GM12878 (cell line): ENCODE results near the gene ANKRD45. TPM values are rescaled to one million over a fixed set of nuclear protein-coding genes. Genes with fewer than 3 reads are reported as not detected.

Source experiments
- ATAC-seq: fragments of 200-7000 bp; cut with Tn5 transposase; 3 replicates; pipeline ENCODE4 v1.9.1; 2020; ENCODE audit warnings: mild to moderate bottlenecking, moderate library complexity
- BruUV-seq: library from RNA; stranded (reverse); fragments of 400-500 nt; replicated peaks from 2 replicates; lab custom pipeline; 2021; lab: Mats Ljungman, UMichigan
- CTCF ChIA-PET: fragments of 300-600 bp; sonication (Branson Sonifier 250); formaldehyde crosslinking; extraction: SDS; loops from one replicate; lab custom pipeline; 2021; ENCODE audit warnings: inconsistent platforms; lab: Yijun Ruan, JAX
- POLR2A ChIA-PET: fragments of 350-600 bp; formaldehyde crosslinking; extraction: SDS; loops from one replicate; lab custom pipeline; 2021; ENCODE audit warnings: inconsistent platforms; lab: Charles Lee
- RAD21 ChIA-PET: fragments of 300-600 bp; sonication (Branson Sonifier 250); formaldehyde crosslinking; loops from one replicate; lab custom pipeline; 2023; ENCODE audit warnings: antibody characterized with exemption; ENCODE audit not compliant: unreplicated experiment; lab: Charles Lee
- SMC1A ChIA-PET: fragments of 300-600 bp; sonication (Branson Sonifier 250); formaldehyde crosslinking; loops from one replicate; lab custom pipeline; 2023; ENCODE audit not compliant: unreplicated experiment, uncharacterized antibody; lab: Charles Lee
- DNase-seq: peaks from one replicate; pipeline ENCODE4 v3.0.0-alpha.2; 2011; ENCODE audit warnings: low read depth, low spot score
- FAIRE-seq: peaks from 3 replicates; lab custom pipeline; 2011; peaks lifted over from hg19 to GRCh38; lab: Jason Lieb, UNC
- H2AFZ ChIP-seq: 2 replicates; pipeline ENCODE4 v1.6.0; 2011; ENCODE audit warnings: low read depth, low read length, control low read depth; ENCODE audit not compliant: control insufficient read depth
- H3K27ac ChIP-seq: 2 replicates; pipeline ENCODE4 v1.5.1; 2011; ENCODE audit warnings: control low read depth; ENCODE audit not compliant: control insufficient read depth, insufficient read depth
- H3K27me3 ChIP-seq, 2 experiments: replicated peaks in 1 of 2; 2 replicates each; pipeline versions ENCODE4 v1.6.0 to v1.6.1; 2011; ENCODE audit warnings: low read length in 1 of 2; ENCODE audit not compliant: control insufficient read depth in 2 of 2, insufficient read depth in 2 of 2
- H3K36me3 ChIP-seq, 2 experiments: 2 replicates each; pipeline ENCODE4 v1.5.1; 2011; ENCODE audit warnings: low read length in 1 of 2; ENCODE audit not compliant: control insufficient read depth in 2 of 2, insufficient read depth in 2 of 2
- H3K4me1 ChIP-seq: 2 replicates; pipeline ENCODE4 v1.6.1; 2011; ENCODE audit warnings: mild to moderate bottlenecking, low read length, moderate library complexity, mixed read lengths; ENCODE audit not compliant: control insufficient read depth, insufficient read depth
- H3K4me2 ChIP-seq: 2 replicates; pipeline ENCODE4 v1.6.0; 2011; ENCODE audit warnings: control low read depth; ENCODE audit not compliant: control insufficient read depth, insufficient read depth
- H3K4me3 ChIP-seq: fragments of 200-600 bp; sonication (generic); 2 replicates; pipeline ENCODE4 v1.5.1; 2016
- H3K79me2 ChIP-seq: 2 replicates; pipeline ENCODE4 v1.6.0; 2011; ENCODE audit warnings: low read length; ENCODE audit not compliant: control insufficient read depth, insufficient read depth
- H3K9ac ChIP-seq: 2 replicates; pipeline ENCODE4 v1.8.0; 2011; ENCODE audit warnings: low read length, control low read depth, mixed read lengths; ENCODE audit not compliant: control insufficient read depth, insufficient read depth
- H3K9me3 ChIP-seq: replicated peaks from 3 replicates; pipeline ENCODE4 v1.5.1; 2011; ENCODE audit warnings: mild to moderate bottlenecking, low read length; ENCODE audit not compliant: control insufficient read depth, insufficient read depth
- H4K20me1 ChIP-seq: 2 replicates; pipeline ENCODE4 v1.6.0; 2011; ENCODE audit not compliant: control insufficient read depth, insufficient read depth
- ATF7 ChIP-seq: fragments of 450-650 bp; IDR thresholded peaks from 2 replicates; pipeline ENCODE4 v1.6.1; 2016; ENCODE audit warnings: low read depth, mild to moderate bottlenecking
- NFXL1 ChIP-seq: fragments of 450-650 bp; IDR thresholded peaks from 2 replicates; pipeline ENCODE4 v1.6.1; 2017; ENCODE audit warnings: antibody characterized with exemption, mild to moderate bottlenecking, borderline replicate concordance
- NFYA ChIP-seq: IDR thresholded peaks from 2 replicates; pipeline ENCODE4 v1.6.1; 2011; ENCODE audit warnings: low read depth, mild to moderate bottlenecking, low read length, improper control_type of control experiment, borderline replicate concordance
- NRF1 ChIP-seq: conservative IDR thresholded peaks from 2 replicates; pipeline ENCODE4 v1.6.1; 2011; ENCODE audit warnings: mild to moderate bottlenecking, low read depth, low read length, improper control_type of control experiment
- PKNOX1 ChIP-seq: fragments of 450-650 bp; IDR thresholded peaks from 2 replicates; pipeline ENCODE4 v1.6.1; 2016; ENCODE audit warnings: mild to moderate bottlenecking
- SUZ12 ChIP-seq: fragments of 200-600 bp; sonication (generic); IDR thresholded peaks from one replicate; pipeline ENCODE4 v1.6.1; 2018; ENCODE audit warnings: antibody characterized with exemption, mild to moderate bottlenecking; ENCODE audit not compliant: unreplicated experiment
- TARDBP ChIP-seq: IDR thresholded peaks from 2 replicates; pipeline ENCODE4 v1.6.1; 2016; ENCODE audit warnings: borderline replicate concordance
- ZNF687 ChIP-seq: fragments of 450-650 bp; IDR thresholded peaks from 2 replicates; pipeline ENCODE4 v1.6.1; 2017; ENCODE audit warnings: mild to moderate bottlenecking, moderate library complexity
- in situ Hi-C: fragments of 300-500 bp; cut with MboI; formaldehyde crosslinking; loops from 9 replicates; pipeline ENCODE4 v1.14.3; 2018; ENCODE audit warnings: mixed read lengths
- intact Hi-C: fragments of 100-400 bp; cut with micrococcal nuclease; formaldehyde crosslinking; loops from one replicate; pipeline ENCODE4 v1.14.2; 2022; ENCODE audit not compliant: unreplicated experiment
- polyA plus RNA-seq, 11 experiments: library from polyadenylated mRNA; depleted of rRNA in 4 of 11; unstranded in 6 of 11; stranded (reverse) in 5 of 11; fragments of >200 nt; fragmentation: Nextera tagmentation in 4 of 11; fragmentation: Illumina TruSeq in 1 of 11; extraction: Ambion mirVana in 4 of 11; extraction: Trizol in 1 of 11; gene quantifications; 1 replicate in 1 of 11; 2 replicates in 10 of 11; pipeline versions ENCODE4 v1.2.1 to v1.2.3, GENCODE V29; 2011 to 2016; ENCODE audit warnings: inconsistent platforms in 2 of 11, missing spikeins in 2 of 11, low read depth in 1 of 11
- total RNA-seq, 4 experiments: library from RNA; depleted of rRNA in 3 of 4; stranded (reverse); fragments of >200 nt in 3 of 4; fragmentation: Illumina TruSeq in 1 of 4; extraction: Trizol in 1 of 4; gene quantifications; 2 replicates each; pipeline versions ENCODE4 v1.2.1 to v1.2.3, GENCODE V29; 2013 to 2021
- TF ChIP-seq, protein P1 (sequence below), 3 experiments: IDR thresholded peaks in 2 of 3; conservative IDR thresholded peaks in 1 of 3; 2 replicates each; pipeline ENCODE4 v1.5.1; 2011; ENCODE audit warnings: low read depth in 3 of 3, low read length in 3 of 3, mild to moderate bottlenecking in 3 of 3, control low read depth in 2 of 3, moderate library complexity in 2 of 3, inconsistent platforms in 1 of 3, mixed read lengths in 1 of 3; ENCODE audit not compliant: control insufficient read depth in 2 of 3, insufficient read depth in 1 of 3; ENCODE audit errors: extremely low read depth in 1 of 3
- TF ChIP-seq, protein P2 (sequence below): IDR thresholded peaks from 2 replicates; pipeline ENCODE4 v1.6.1; 2012; ENCODE audit warnings: mild to moderate bottlenecking, low read depth, low read length

The ANKRD45 gene
- total and polyA plus RNA-seq, 10 of the 15 experiments (the other 5 are each of a cell fraction or from before 2014, with no cell fraction given) = 0.04 to 0.15 (median 0.13) TPM; not detected in 5

GRCh38 chr1:173682184-173682583 lies 12.5 kb upstream of the ANKRD45 start:
- H3K4me3 ChIP-seq = no peak overlapping the region
- H3K27ac ChIP-seq = no peak overlapping the region
- no peaks in the 10 kb centered on the region for H3K4me1 ChIP-seq
- no TSS peak for BruUV-seq
- H3K36me3 ChIP-seq = no peaks in the 10 kb centered on the region
- no peaks in the 10 kb centered on the region for H3K27me3 ChIP-seq
- ChIA-PET POLR2A (interaction anchor here (0.6 kb wide), 1 partner anchor 268 kb away, joined by 4 read pairs; no protein-coding TSS in a partner anchor), SMC1A (no interaction called here), RAD21 (interaction anchor here (0.8 kb wide), 1 partner anchor 142 kb away, joined by 3 read pairs; no protein-coding TSS in a partner anchor), CTCF (no interaction called here)
- H4K20me1 ChIP-seq = no peaks in the 10 kb centered on the region
- H3K9ac ChIP-seq = no peak overlapping the region
- ATAC-seq (no peak), DNase-seq (no peak), FAIRE-seq (no peak)
- in situ Hi-C loops (no loop called here), intact Hi-C loops (no loop called here)
- no peak overlapping the region for H3K4me2 ChIP-seq
- H3K9me3 ChIP-seq = no peaks in the 10 kb centered on the region
- no peaks in the 10 kb centered on the region for H3K79me2 ChIP-seq
- H2AFZ ChIP-seq = no peak overlapping the region
- TF ChIP-seq NFYA (no peak), ZNF687 (no peak), SUZ12 (no peak), ATF7 (no peak), NRF1 (no peak), NFXL1 (no peak), TARDBP (no peak), PKNOX1 (no peak)
- TF ChIP-seq, protein P1, sequence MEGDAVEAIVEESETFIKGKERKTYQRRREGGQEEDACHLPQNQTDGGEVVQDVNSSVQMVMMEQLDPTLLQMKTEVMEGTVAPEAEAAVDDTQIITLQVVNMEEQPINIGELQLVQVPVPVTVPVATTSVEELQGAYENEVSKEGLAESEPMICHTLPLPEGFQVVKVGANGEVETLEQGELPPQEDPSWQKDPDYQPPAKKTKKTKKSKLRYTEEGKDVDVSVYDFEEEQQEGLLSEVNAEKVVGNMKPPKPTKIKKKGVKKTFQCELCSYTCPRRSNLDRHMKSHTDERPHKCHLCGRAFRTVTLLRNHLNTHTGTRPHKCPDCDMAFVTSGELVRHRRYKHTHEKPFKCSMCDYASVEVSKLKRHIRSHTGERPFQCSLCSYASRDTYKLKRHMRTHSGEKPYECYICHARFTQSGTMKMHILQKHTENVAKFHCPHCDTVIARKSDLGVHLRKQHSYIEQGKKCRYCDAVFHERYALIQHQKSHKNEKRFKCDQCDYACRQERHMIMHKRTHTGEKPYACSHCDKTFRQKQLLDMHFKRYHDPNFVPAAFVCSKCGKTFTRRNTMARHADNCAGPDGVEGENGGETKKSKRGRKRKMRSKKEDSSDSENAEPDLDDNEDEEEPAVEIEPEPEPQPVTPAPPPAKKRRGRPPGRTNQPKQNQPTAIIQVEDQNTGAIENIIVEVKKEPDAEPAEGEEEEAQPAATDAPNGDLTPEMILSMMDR (IDR thresholded peaks at IDR 0.05 in 2 of 3, conservative IDR thresholded peaks at IDR 0.05 in 1 of 3; ENCODE audit: control insufficient read depth in 2 of 3, extremely low read depth in 1 of 3, insufficient read depth in 1 of 3, low read depth in 3 of 3, low read length in 3 of 3) = no peak
- TF ChIP-seq, protein P2, sequence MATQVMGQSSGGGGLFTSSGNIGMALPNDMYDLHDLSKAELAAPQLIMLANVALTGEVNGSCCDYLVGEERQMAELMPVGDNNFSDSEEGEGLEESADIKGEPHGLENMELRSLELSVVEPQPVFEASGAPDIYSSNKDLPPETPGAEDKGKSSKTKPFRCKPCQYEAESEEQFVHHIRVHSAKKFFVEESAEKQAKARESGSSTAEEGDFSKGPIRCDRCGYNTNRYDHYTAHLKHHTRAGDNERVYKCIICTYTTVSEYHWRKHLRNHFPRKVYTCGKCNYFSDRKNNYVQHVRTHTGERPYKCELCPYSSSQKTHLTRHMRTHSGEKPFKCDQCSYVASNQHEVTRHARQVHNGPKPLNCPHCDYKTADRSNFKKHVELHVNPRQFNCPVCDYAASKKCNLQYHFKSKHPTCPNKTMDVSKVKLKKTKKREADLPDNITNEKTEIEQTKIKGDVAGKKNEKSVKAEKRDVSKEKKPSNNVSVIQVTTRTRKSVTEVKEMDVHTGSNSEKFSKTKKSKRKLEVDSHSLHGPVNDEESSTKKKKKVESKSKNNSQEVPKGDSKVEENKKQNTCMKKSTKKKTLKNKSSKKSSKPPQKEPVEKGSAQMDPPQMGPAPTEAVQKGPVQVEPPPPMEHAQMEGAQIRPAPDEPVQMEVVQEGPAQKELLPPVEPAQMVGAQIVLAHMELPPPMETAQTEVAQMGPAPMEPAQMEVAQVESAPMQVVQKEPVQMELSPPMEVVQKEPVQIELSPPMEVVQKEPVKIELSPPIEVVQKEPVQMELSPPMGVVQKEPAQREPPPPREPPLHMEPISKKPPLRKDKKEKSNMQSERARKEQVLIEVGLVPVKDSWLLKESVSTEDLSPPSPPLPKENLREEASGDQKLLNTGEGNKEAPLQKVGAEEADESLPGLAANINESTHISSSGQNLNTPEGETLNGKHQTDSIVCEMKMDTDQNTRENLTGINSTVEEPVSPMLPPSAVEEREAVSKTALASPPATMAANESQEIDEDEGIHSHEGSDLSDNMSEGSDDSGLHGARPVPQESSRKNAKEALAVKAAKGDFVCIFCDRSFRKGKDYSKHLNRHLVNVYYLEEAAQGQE = no peak
